Esophagus muscularis mucosa (tissue), 4 donors: Measurements from ENCODE around the gene MARCHF9. TPM values are rescaled to one million over a fixed set of nuclear protein-coding genes. Genes with fewer than 3 reads are reported as not detected.

Experiments used
- DNase-seq: peaks from one replicate; pipeline ENCODE4 v3.0.0-alpha.2; 2017; ENCODE audit errors: extremely low spot score
- H3K27ac ChIP-seq, 4 donors: fragments of 200-600 bp; sonication (generic); replicated peaks in 1 of 4; 1 replicate in 3 of 4; 2 replicates in 1 of 4; pipeline ENCODE4 v1.5.1; 2016 to 2019; ENCODE audit warnings: mild to moderate bottlenecking in 1 of 4
- H3K27me3 ChIP-seq, 4 donors: fragments of 200-600 bp; sonication (generic); one replicate each; pipeline versions ENCODE4 v1.5.1 to v1.6.0; 2016 to 2019
- H3K36me3 ChIP-seq, 4 donors: fragments of 200-600 bp; sonication (generic); one replicate each; pipeline ENCODE4 v1.5.1; 2016 to 2019
- H3K4me1 ChIP-seq, 4 donors: fragments of 200-600 bp; sonication (generic); one replicate each; pipeline ENCODE4 v1.5.1; 2016 to 2019
- H3K4me3 ChIP-seq, 4 donors: fragments of 200-600 bp; sonication (generic); 1 replicate in 2 of 4; 2 replicates in 2 of 4; pipeline ENCODE4 v1.5.1; 2016 to 2019; ENCODE audit warnings: mild to moderate bottlenecking in 4 of 4, moderate library complexity in 1 of 4
- H3K9me3 ChIP-seq, 4 donors: fragments of 200-600 bp; sonication (generic); 1 replicate in 3 of 4; 2 replicates in 1 of 4; pipeline ENCODE4 v1.5.1; 2016 to 2019
- CTCF ChIP-seq, 3 experiments: fragments of 200-600 bp in 2 of 3; fragments of 450-650 bp in 1 of 3; sonication (generic) in 2 of 3; IDR thresholded peaks; one replicate each; pipeline ENCODE4 v1.5.1; 2017 to 2019; ENCODE audit warnings: antibody characterized with exemption in 3 of 3, mild to moderate bottlenecking in 2 of 3, moderate library complexity in 1 of 3
- EP300 ChIP-seq: sonication (generic); formaldehyde crosslinking; IDR thresholded peaks from one replicate; pipeline ENCODE4 v1.6.1; 2017; ENCODE audit warnings: antibody characterized with exemption
- POLR2A ChIP-seq: fragments of 450-650 bp; IDR thresholded peaks from one replicate; pipeline ENCODE4 v1.6.1; 2017; ENCODE audit warnings: antibody characterized with exemption, moderate library complexity, mild to moderate bottlenecking, low read depth
- POLR2AphosphoS5 ChIP-seq, 2 donors: sonication (generic); formaldehyde crosslinking; IDR thresholded peaks; one replicate each; pipeline ENCODE4 v1.6.1; 2017; ENCODE audit warnings: antibody characterized with exemption in 2 of 2
- WGBS: methylation state at CpG from one replicate; pipeline ENCODE4 v1.1.5; 2018; 5-methylcytosine and 5-hydroxymethylcytosine counted together
- intact Hi-C: fragments of 100-400 bp; cut with DNase I; formaldehyde crosslinking; loops from one replicate; pipeline ENCODE4 v1.15.1; 2023
- total RNA-seq, 4 donors: library from RNA; depleted of rRNA; stranded (reverse); fragments of >200 nt; gene quantifications; one replicate each; pipeline versions ENCODE4 v1.1.0 to v1.2.1, GENCODE V29; 2016

The MARCHF9 gene
- total RNA-seq, 4 donors from 2014 or later: 5.6 to 16.9 (median 10.7) TPM

DNA sequence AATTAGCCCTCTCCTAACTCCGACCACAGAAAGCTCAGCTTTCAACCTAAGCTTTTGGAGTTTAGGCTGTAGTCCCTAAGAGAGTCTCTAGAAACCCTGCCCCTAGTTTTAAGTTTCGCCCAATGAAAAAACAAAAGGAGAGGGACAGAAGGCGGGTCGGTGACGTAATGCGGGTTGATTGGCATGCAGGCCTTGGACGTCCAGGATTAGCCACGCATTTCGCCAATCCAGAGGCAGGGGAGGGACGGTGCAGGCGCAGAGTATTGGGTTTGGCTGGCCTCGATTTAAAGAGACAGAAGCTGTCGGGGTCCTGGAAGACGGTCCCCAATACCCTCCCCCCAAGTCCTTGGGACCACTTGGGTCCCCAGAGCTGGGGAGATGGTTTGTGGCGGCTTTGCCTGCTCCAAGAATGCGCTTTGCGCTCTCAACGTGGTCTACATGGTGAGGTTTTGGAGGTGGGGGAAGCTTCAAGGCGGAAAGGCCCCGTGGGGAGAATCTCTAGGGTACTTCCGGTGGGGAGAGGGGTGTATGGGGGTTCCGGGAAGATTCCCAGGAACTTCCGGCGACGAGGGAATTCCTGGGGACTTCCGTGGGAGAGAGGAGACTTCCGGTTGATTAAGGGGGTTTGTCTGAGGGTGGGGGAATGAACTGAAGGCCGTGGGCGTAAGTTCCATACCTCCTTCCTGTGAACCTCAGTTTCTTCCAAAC is 10.0 kb upstream of the MARCHF9 start, which contains the start of gene TSPAN31:
TSS of gene TSPAN31 (plus strand) at position 263 of the 708 bp plus-strand sequence. CDS start at position 379, 116 bp downstream.
- H3K9me3 ChIP-seq: no peaks in the 10 kb centered on the region
- peaks cover 31 to 37% (median 37%) of the 10 kb centered on the region in 4 donors for H3K36me3 ChIP-seq
- TF ChIP-seq EP300: no peak
- TF ChIP-seq POLR2AphosphoS5 (IDR thresholded peaks at IDR 0.05): peak; percentile 91 to 92
- H3K4me1 ChIP-seq: peaks cover 5 to 24% (median 17%) of the 10 kb centered on the region in 4 donors
- peak within 1 kb of the TSS; percentile 73 to 96 (median 86) for H3K4me3 ChIP-seq
- DNase-seq: peak; percentile 99
- intact Hi-C loops: no loop called here
- H3K27ac ChIP-seq: peak within 1 kb of the TSS; percentile 91 to 99 (median 96)
- H3K27me3 ChIP-seq: peaks cover 0 to 25% (median 2%) of the 10 kb centered on the region in 4 donors
- WGBS: under 1% methylated on average over 27 of the region's 29 CpGs

- TF ChIP-seq EP300: no peak
- TF ChIP-seq POLR2AphosphoS5 (IDR thresholded peaks at IDR 0.05): no peak
- TF ChIP-seq POLR2A: no peak
- no peak for TF ChIP-seq CTCF (IDR thresholded peaks at IDR 0.05)
Observed at GRCh38 chr12:57745485-57745881, 9.4 kb upstream of the MARCHF9 start.

DNA sequence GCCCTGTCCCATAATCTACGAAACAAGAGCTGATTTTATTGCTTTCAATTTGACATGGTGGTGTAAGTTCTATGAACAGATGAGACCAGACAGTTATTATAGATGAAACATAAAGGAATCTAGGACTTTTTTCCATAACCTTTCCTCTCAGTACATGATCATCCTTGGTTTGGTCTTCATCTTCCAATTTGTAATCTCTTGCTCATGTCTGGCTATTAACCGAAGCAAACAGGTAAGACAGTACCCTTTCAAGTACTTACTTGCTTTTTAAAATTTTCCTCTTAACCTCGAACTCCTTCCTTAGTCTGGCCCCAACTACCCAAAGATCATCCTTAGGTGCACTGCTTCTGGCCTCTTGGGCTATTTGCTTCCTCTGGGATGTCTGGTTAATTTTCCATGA is 8.9 kb upstream of the MARCHF9 start:
- H3K36me3 ChIP-seq: peaks cover 38 to 48% (median 44%) of the 10 kb centered on the region in 4 donors
- peaks cover 9 to 33% (median 23%) of the 10 kb centered on the region in 4 donors for H3K4me1 ChIP-seq
- WGBS: 85% methylated on average over 3 of the region's 3 CpGs
- DNase-seq: no peak
- H3K4me3 ChIP-seq: peak overlapping the region; percentile 73 to 96 (median 86)
- no peaks in the 10 kb centered on the region for H3K9me3 ChIP-seq
- peak overlapping the region in 2 of 4 donors; percentile 91 to 98 for H3K27ac ChIP-seq
- intact Hi-C loops: no loop called here
- peaks cover 0 to 14% (median 0%) of the 10 kb centered on the region in 4 donors for H3K27me3 ChIP-seq
- TF ChIP-seq POLR2AphosphoS5 (IDR thresholded peaks at IDR 0.05) (no peak), EP300 (no peak), CTCF (IDR thresholded peaks at IDR 0.05) (no peak), POLR2A (no peak)

More at GRCh38 chr12:57745485-57745881, 9.4 kb upstream of the MARCHF9 start:
- H3K27me3 ChIP-seq: peaks cover 0 to 20% (median 0%) of the 10 kb centered on the region in 4 donors
- no peaks in the 10 kb centered on the region for H3K9me3 ChIP-seq
- no peak for DNase-seq
- peaks cover 5 to 28% (median 18%) of the 10 kb centered on the region in 4 donors for H3K4me1 ChIP-seq
- peaks cover 36 to 43% (median 42%) of the 10 kb centered on the region in 4 donors for H3K36me3 ChIP-seq
- 35% methylated on average over 8 of the region's 8 CpGs for WGBS
- H3K27ac ChIP-seq: peak overlapping the region; percentile 91 to 99 (median 96)
- intact Hi-C loops: no loop called here
- H3K4me3 ChIP-seq: peak overlapping the region; percentile 73 to 96 (median 86)

DNA sequence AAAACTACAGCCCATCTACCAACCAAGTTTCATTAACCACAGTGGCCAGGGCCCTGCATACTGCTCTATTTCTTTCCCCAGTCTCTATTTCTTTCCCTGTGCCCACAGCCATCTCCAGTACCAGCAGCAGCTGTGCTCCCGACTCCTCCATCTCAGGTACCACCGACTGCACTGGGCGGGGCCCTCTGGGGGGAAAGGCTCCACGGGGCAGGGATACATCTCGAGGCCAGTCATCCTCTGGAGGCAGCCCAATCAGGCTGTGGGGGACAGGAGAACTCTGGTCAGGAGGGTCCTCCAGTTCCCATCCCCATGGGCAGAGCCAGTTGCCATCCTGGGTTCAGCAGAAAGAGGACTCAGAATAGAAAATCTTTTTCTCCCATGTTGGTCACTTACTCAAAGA is 5.8 kb upstream of the MARCHF9 start:
- 94% methylated on average over 5 of the region's 5 CpGs for WGBS
- DNase-seq: no peak
- intact Hi-C loops: no loop called here
- Histone ChIP-seq H3K4me3 (no peak overlapping the region), H3K36me3 (peaks cover 38 to 49% (median 44%) of the 10 kb centered on the region in 4 donors), H3K4me1 (peaks cover 18 to 54% (median 37%) of the 10 kb centered on the region in 4 donors), H3K27me3 (no peaks in the 10 kb centered on the region), H3K27ac (no peak overlapping the region), H3K9me3 (no peaks in the 10 kb centered on the region)
- TF ChIP-seq POLR2AphosphoS5 (IDR thresholded peaks at IDR 0.05) (no peak), EP300 (no peak), POLR2A (no peak), CTCF (IDR thresholded peaks at IDR 0.05) (no peak)
